Measurements from ENCODE around the gene ARL5C.
"Not testable (repeated sequence)": the region's sequence is repeated elsewhere in the genome, so short reads cannot be mapped to it uniquely, and the experiment has no call there.

Gene ARL5C

GRCh38 chr17:39131616-39132015, 34.3 kb downstream of the ARL5C start:
- H3K4me3 ChIP-seq (ENCODE audit: low read depth, low read length), result no peak overlapping the region
- TF ChIP-seq, protein P1, sequence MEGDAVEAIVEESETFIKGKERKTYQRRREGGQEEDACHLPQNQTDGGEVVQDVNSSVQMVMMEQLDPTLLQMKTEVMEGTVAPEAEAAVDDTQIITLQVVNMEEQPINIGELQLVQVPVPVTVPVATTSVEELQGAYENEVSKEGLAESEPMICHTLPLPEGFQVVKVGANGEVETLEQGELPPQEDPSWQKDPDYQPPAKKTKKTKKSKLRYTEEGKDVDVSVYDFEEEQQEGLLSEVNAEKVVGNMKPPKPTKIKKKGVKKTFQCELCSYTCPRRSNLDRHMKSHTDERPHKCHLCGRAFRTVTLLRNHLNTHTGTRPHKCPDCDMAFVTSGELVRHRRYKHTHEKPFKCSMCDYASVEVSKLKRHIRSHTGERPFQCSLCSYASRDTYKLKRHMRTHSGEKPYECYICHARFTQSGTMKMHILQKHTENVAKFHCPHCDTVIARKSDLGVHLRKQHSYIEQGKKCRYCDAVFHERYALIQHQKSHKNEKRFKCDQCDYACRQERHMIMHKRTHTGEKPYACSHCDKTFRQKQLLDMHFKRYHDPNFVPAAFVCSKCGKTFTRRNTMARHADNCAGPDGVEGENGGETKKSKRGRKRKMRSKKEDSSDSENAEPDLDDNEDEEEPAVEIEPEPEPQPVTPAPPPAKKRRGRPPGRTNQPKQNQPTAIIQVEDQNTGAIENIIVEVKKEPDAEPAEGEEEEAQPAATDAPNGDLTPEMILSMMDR (IDR thresholded peaks at IDR 0.05; ENCODE audit: borderline replicate concordance, insufficient read depth, low read depth, low read length), result no peak

DNA sequence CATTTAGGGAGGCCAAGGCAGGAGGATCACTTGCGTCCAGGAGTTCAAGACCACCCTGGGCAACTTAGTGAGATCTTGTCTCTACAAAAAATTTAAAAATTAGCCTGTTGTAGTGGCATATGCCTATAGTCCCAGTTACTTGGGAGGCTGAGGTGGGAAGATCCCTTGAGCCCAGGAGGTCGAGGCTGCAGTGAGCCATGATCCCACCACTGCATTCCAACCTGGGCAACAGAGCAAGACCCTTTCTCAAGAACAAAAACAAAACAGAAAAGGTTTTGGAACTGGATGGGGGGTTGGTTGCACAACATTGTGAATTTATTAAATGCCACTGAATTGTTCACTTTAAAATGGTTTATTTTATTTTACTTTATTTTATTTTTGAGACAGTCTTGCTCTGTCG, 35.8 kb downstream of the ARL5C start:
- TF ChIP-seq, protein P1 (IDR thresholded peaks at IDR 0.05; ENCODE audit: borderline replicate concordance, insufficient read depth, low read depth, low read length), result no peak
- no peak overlapping the region for H3K4me3 ChIP-seq (ENCODE audit: low read depth, low read length)

DNA sequence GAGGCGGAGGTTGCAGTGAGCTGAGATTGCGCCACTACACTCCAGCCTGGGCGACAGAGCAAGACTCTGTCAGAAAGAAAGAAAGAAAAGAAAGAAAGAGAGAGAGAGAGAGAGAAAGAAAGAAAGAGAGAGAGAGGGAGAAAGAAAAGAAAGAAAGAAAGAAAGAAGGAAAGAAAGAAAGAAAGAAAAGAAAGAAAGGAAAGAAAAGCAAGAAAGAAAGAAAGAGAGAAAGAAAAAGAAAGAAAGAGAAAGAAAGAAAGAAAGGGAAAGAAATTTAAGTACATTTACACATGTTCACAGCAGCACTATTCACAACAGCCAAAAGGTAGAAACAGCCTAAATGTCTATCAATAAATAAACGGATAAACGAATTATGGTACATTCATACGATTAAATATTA, 36.4 kb downstream of the ARL5C start:
- H3K4me3 ChIP-seq (ENCODE audit: low read depth, low read length), result not testable (repeated sequence)

GRCh38 chr17:39126436-39126835, 39.5 kb downstream of the ARL5C start:
- no peak overlapping the region for H3K4me3 ChIP-seq (ENCODE audit: low read depth, low read length)
- TF ChIP-seq, protein P1 (IDR thresholded peaks at IDR 0.05; ENCODE audit: borderline replicate concordance, insufficient read depth, low read depth, low read length), result no peak

DNA sequence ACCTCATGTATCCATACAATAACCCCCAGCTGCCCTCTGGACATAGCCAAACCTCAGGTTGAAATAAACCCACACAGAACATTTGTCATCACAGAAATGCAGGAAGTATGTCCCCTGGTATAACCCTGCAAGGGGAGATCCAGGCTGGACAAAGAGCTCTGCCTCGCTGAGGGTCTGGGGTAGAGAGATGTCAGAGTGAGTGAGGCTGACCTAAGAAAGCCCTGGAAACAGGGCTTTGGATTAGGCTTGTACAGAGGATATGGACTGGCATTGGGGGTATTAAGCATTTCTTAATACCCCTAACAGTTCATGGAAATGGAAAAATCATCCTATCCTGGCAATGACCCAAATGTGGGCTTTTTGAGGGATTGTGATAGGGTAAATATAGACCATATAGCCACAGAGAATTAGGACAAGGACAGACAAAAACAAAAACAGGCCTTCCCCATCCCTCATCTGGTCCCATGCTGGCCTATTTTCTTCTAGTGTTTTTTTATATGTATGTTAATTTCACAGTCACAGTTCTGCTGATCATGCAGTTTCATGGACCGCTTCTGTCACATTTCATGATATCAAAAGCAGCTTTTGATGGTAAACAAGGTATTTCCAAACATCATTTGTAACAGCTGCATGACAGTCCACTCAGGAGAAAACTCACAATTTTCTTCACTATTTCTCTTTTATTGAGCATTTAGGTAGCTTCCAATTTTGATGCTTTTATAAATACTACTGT, 40.7 kb downstream of the ARL5C start:
- TF ChIP-seq, protein P1 (IDR thresholded peaks at IDR 0.05; ENCODE audit: borderline replicate concordance, insufficient read depth, low read depth, low read length), result no peak
- H3K4me3 ChIP-seq (ENCODE audit: low read depth, low read length), result no peak overlapping the region

DNA sequence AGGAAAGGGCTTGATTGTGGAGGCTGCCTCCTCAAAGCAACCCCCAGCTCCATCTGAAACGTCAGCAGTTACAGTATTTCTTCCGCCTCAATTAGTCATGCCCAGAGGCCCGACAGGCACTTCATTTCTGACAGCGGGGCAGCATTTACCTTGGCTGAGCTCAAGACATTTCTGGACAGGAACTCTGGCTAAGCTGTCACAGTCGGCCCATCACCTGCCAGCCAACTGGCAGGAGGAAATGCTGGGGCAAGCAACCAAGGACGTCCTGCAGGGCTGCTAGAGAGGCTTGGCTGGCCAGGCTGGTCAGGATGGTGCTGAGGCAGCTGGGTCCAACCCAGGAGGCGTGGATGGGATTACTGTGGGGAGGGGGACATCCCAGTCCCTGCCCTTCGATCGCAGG, 42.3 kb downstream of the ARL5C start:
- TF ChIP-seq, protein P1 (IDR thresholded peaks at IDR 0.05; ENCODE audit: borderline replicate concordance, insufficient read depth, low read depth, low read length), result no peak
- H3K4me3 ChIP-seq (ENCODE audit: low read depth, low read length), result no peak overlapping the region

GRCh38 chr17:39122991-39123390, 43.0 kb downstream of the ARL5C start:
- no peak overlapping the region for H3K4me3 ChIP-seq (ENCODE audit: low read depth, low read length)
- TF ChIP-seq, protein P1 (IDR thresholded peaks at IDR 0.05; ENCODE audit: borderline replicate concordance, insufficient read depth, low read depth, low read length), result no peak

DNA sequence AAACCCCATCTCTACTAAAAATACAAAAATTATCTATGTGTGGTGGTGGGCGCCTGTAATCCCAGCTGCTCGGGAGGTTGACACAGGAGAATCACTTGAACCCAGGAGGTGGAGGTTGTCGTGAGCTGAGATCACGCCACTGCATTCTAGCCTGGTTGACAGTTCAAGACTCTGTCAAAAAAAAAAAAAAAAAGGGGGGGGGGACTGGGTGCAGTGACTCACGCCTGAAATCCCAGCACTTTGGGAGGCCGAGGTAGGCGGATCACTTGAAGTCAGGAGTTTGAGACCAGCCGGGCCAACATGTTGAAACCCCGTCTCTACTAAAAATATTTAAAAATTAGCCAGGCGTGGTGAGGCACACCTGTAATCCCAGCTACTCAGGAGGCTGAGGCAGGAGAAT, 44.0 kb downstream of the ARL5C start:
- H3K4me3 ChIP-seq (ENCODE audit: low read depth, low read length), result not testable (repeated sequence)

Measured in GM12875 (cell line).